ENCODE data around the gene RASAL1.

The RASAL1 gene

DNA sequence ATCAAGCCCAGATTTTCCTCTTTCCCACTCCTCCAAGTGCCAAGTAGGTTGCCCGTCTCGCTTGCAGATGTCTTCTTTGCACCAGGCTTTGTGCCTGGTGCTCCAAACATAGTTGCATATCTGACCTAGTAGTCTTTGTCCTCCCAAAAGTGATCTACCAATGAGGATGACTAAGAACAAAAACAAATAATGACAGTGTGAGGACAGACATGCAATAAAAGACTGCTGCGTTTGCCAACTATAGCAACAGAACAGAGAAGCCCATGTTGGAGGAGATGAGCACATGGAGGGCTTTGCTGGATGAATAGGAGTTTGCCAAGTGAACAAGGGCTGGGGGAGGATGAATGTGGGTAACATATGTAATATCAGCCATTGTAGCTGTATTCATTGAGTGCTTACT lies 63.4 kb downstream of the RASAL1 start:
- DNase-seq (ENCODE audit: low read depth in 3 of 3), result no peak

DNA sequence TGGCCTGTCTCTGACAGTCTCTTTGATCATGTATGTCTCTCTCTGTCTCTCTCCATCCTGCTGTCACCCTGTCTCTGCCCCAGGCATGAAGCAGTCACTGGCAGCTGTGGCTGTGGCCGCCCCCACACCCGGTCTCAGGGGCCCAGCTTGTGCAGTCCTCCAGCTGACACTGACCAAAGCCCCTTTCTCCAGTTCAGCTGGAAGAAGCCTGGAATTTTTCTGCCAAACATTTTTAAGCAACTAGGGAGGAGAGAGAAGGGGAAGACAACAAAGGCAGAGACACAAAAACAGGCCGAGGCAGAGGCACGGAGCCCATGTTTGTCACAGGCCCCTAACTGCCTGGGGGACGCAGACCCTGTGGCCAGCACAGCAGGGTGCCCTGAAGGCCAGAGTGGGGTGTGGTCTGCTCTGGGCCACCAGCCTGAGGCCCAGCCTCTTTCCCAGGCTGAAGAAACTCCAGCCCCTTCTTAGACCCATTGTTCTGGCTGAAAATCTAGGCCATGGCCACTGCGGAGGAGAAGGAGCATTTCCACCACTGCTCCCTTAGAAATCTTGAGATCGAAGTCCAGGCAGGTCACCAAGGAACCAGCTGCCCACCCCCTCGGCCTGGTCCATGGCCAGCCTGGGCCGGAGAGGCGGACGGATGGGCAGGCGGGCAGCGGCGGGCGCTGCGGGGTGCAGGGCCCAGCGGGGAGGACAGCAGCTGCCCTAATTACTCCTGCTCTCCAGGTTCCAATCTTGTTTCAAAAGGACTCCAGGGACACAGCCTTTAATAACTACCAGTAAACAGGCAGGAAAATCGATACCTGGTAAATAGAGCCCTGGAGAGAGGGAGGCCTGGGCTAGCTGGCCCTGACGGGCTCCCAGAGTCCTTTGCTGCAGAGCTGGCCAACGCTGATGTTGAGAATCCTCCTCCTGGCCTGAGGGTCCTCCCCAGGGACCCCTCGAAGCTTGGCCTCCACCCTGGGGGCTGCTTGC lies 64.1 kb downstream of the RASAL1 start:
- no peak for DNase-seq (ENCODE audit: low read depth in 3 of 3)

DNA sequence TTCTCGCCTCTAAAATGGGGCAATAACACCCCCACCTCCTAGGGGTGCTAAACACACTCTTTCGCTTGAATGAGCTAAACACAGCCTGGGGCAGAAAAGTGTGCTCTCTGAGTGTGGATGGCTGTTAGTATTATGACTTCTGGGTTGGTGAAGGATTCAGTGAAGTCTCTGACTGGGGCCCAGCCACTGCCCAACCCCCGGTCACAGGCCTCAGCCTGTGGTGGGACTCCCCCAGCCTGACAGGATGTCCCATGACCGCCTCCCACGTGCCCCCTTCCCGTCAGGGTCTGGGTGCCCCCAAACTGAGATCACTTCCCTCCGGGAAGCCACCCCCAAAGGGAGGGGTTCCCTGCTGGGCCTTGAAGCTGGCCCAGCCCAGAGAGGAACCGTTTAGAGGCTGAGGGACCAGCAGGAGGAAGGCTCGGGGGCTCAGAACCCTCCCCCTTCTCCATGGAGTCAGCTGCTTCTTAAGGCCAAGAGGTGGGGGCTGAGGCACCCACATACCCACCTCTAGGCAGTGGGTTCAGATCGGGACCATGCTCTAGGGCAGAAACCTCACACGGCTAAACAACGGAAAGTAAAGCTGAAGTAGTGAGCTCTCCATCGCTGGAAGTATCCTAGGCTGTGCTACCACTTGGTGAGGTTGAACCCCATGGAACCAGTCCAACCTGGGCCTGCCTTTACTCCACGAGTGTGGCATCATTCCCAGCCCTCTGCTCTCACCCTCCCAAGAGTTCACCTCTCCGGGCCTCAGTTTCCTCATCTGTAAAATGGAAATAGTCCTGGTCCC lies 65.2 kb downstream of the RASAL1 start:
- no peak for DNase-seq (ENCODE audit: low read depth in 3 of 3)

DNA sequence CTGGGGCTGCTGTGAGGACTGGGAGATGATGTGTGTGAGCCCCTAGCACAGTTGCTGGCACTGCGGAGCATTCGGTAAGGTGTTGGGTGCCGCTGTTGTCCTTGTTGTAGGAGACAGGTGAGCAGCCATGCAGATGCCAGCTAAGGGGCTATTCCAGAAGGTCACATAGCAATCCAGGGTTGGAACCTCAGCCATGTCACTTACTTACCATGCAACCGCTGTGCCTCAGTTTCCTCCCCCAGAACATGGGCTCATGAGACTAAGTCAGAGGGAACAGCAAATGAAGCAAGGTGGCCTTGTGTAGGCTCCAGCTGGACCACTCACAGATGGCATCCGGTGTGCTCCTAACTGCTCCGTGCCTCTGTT lies 65.8 kb downstream of the RASAL1 start:
- no peak for DNase-seq (ENCODE audit: low read depth in 3 of 3)

DNA sequence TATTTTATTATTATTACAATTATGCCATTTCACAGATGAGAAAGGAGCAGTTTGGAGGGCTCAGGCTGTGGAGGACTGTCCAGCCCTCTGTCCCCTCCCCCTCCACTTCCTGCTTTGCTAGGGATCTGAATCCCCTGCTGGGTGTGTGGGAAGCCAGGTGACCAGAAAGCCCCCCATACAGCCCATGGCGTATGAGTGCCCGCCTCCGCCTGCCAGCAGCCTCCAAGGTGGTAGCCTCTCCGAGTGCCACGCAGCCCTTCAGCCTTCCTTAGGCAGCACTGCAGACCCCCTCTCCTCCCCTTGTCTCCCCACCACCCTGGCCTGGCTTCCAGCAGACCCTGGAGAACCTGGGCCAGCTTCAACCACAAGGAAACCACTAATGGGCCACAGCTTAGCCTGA lies 66.4 kb downstream of the RASAL1 start:
- DNase-seq (ENCODE audit: low read depth in 3 of 3), result no peak

DNA sequence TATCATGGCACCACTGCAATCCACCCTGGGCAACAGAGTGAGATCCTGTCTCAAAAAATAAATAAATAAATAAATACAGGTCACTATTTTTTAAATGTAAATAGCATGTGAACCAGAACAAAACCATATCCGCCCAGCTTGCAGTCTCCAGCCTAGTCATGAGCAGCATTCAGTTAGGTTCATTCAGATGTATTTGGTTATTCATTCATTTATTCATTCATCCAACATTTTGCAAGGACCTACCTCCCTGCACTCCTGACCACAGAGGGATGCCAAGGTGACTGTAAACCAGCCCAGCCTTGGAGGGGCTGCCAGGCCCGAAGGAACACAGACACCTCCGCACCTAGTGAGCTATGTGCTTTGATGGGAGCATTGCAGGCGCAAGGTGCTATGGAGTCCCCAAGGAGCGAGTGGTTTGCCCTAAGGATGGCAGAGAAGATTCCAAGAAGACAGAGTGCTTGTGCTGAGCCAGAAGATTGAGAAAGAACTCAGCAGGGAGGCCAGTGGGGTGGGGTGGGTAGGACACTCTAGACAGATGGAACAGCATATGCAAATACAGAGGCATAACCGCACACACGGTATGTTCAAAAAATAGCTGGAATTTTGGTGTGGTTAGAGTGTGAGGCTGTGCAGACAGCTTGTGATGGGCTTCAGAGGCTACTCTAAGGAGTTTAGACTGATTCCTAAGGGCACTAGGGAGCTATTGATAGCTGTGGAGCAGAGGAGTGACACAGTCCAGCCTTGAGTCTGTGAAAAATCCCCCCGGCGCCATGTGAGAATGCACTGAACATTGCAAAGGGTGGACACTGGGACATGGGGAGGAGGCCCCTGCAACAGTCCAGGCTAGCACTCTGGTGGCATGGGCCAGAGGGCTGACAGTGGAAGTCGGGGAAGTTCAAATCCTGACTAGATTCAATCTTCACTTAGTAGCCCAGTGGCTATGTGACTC lies 67.3 kb downstream of the RASAL1 start:
- no peak for DNase-seq (ENCODE audit: low read depth in 3 of 3)

DNA sequence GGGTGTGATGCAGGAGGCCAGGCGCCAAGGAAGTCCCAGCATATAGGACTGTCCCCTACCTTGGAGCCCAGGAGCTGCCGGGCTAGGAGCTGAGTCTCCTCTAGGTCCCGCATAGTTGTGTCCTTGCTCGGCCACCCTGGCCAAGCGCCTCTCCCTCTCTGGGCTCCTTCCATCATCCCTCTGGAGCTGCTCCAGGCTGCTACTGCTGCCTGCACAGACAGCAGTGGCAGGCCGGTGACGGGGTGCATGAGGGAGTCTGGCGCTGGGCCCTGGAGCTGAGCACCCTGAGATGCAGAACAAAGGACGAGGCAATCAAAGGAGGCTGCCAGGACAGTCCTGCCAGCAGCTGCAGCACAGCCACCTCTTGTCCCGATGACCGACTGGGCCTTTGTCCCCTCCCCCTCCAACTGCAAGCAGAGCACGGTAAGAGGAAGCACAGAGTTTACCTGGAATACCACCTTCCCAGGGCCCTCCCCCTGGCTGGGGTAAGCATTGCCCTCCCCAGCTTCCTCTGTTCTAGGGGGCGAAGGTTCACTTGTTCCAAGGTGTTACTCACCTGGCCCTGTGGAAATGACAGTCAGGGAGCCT lies 68.7 kb downstream of the RASAL1 start:
- DNase-seq (ENCODE audit: low read depth in 3 of 3), result no peak

DNA sequence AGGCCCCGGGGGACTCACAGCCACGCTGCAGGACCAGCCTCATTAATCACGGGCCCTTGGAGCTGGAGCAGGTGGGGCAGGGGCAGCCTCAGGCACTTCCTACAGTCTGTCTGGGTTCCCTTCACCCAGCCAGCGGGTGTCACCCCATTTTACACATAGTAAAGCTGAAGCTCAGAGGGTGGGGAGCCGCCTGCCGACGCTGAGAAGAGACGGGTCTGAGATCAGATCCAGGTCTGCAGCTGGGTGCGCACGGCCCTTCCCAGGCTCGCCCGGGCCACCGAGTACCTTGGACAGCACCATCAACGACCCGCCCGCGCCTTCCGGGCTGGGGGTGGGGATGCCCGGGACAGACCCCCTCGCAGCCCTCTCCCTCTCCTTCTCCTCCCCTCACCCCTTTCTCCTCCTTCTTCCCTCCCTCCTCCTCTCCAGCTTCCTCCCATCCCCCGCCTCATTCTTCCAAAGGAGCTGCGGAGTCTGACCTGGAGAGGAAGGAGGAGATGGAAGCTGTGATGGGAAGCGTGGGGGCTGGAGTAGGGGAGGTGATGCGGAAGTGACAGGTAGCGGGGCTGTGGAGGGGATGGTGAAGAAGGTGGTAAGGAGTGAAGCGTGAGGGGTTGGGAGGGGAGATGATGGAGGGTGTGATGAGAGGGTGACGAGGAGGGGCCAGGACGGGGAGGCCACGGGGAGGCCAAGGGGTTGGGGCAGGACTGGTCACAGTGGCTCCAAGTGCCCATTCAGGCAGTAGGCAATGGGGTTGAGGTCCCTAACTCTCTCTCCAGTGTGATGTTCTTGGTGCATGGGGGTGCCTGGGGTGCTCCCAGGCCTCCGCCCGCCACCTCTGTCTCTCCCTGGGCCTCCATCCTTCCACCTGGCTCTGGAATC lies 70.2 kb downstream of the RASAL1 start:
- no peak for DNase-seq (ENCODE audit: low read depth in 3 of 3)

DNA sequence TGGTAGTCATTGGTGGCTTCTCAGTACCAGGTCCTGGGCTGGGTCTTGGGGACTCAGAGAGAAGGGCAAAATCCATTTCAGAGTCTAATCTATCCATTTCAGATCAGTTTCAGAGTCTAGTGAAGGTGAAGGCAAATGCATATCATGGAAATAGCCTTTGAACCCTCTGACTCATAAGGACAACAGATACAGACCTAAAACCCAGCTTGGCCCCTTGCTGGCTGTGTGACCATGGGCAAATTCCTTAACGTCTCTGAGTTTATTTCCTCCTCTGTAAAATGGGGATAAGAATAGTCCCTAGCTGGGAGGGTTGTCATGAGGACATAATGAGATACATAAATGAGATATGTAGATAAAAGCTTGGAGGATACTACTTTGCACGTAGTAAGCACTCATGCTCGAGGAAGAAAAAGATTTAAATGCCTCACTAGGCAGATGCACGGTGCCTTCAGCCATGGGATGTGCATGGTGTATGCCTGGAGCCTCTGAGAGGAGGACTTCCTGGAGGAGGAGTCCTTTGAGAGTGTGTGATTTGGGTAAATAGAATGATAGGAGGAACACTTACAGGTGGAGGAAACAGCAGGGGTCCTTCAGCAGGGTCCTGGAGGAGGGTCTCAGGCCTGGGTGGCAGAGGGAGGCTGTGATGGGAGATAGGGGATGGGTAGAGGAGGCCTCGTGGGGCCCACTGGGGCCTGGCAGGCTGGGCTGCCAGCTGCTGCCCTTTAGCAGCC lies 71.0 kb downstream of the RASAL1 start:
- DNase-seq (ENCODE audit: low read depth in 3 of 3), result no peak

DNA sequence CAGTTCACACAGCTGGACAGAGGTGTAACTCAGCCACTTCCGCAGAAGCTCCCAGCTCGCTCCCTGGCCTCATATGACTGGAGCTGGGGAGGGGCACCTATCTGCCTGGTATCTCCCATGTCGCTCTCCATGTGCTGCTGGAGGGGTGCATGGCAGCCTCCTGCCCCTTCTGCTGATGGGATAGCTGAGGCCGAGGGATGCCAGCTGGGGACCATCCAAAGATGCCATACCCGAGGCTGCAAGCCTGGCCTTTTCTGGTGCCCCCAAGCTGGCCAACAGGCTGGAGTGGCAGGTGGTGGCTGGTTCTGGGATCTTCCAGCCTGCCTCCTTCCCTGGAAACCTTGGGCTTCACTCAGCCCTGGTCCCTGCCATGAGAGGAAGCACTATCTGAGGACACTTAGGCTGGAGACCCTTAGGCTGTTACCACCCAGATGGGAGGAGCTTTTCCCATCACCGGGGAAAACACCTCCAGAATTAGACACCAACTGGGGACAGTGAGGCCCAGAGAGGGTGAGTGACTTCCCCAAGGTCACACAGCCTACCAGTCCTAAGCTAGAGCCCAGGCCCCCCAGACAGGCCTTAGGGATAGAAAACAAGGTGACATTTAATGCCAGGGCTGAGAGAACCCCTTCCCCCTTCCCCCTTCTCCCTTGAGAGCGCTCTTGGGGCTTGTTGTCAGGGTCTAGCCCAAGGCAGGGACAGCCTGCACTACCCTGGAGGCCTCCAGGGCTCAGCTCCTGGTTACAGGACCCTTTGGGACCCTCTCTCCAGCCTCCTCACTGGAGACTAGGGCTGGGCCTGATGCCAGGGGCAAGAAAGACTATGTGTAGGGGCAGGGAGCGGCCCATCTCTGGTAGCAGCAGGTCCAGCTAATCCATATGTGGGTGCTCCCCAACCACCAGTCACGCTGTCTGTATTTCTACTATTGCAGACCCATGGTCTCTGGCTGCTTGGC lies 71.9 kb downstream of the RASAL1 start:
- DNase-seq (ENCODE audit: low read depth in 3 of 3), result no peak

DNA sequence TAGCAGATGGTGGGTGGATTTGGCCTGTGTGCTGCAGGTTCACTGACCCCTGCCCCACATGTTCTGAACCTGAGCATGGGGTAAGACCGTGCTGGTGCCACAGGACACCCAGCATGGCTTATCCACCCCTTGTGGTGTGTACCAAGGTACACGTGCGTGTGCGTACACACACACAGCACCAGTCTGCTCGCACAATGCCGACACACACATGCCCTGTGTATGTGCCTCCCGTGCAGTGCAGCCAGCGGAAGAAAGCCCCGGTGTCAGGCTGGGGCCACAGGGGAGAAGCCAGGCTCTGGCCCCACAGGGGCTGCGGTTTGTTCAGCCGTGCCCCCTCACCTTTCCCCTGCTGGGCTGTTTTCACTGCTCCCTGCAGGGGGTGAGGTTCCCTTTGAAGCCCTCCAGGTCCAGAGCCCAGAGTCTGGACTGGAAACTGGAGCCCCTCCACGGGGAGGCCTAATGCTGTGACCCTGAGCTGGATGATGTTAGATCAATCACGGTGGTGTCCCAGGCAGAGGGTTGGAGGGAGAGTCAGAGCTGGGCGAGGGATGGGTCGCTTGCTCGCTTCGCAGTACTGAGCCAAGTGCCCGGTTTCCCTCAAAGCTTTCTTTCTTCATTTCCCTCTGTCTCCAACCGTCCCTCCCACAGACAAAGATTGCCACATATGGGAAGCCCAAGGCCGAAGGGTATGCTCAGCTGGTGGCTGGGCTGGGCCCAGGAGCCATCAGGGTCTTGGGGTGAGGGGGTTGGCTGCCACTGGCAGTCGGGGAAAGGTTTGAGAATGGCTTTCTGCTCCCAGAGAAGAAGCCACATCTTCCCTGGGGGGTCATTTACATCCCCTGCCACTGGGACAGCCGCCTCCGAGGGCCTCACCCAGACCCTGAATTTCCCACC lies 72.8 kb downstream of the RASAL1 start:
- DNase-seq (ENCODE audit: low read depth in 3 of 3), result no peak

DNA sequence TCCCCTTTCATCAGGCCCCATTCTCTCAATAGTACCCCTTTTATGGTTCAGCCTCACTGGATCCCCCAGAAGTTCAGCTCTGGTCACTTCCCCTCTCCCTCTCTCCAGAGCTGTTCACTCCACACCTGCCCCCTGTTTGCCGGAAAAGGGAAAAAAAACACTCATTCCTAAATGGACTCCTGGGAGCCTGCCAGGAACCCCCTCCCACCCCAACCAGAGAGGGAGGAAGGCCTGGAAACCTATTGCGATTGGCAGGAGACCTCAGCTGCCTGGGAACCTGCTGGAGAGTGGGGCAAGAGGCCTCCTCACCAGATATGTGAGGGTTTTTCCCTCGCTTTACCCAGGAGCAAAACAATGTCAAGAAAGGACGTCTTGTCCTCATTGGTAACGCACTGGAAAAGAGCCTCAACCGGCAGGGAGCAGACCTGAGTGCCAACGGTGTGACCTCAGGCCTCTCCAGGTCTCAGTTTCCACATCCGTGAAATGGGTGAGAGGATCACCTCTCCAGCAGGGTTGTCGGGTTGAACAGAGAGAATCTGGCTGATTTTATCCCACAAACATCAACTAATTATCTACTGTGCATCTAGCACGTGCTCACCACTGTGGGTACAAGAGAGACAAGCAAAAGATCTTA lies 74.4 kb downstream of the RASAL1 start:
- no peak for DNase-seq (ENCODE audit: low read depth in 3 of 3)

DNA sequence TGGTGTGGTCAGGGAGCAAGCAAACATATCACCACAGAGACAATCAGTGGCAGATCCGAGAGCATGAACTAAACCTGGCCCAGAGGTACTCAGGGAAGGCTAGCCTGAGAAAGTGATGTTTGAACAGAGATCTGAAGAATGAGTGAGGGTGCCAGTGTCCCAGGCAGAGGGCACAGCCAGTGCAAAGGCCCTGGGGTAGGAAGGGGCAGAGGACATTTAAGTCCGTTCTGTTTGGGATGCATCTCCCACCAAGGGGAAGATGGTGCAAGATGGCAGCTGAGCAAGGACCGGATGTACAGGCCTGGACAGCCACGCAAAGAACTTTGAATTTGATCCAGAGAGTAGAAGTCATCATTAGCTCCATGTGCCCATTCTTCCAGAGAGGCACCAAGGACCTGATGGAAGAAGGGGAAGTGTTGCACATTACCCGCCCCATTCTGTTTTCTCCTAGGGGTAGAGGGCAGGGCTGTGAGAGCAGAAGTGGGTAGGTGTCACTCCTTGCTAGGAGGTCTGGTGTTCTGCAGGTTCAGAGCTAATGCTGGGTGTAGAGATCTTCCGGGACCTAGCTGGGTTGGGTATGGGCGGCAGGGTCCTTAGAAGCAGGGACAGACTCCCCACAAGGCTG lies 75.1 kb downstream of the RASAL1 start:
- no peak for DNase-seq (ENCODE audit: low read depth in 3 of 3)

DNA sequence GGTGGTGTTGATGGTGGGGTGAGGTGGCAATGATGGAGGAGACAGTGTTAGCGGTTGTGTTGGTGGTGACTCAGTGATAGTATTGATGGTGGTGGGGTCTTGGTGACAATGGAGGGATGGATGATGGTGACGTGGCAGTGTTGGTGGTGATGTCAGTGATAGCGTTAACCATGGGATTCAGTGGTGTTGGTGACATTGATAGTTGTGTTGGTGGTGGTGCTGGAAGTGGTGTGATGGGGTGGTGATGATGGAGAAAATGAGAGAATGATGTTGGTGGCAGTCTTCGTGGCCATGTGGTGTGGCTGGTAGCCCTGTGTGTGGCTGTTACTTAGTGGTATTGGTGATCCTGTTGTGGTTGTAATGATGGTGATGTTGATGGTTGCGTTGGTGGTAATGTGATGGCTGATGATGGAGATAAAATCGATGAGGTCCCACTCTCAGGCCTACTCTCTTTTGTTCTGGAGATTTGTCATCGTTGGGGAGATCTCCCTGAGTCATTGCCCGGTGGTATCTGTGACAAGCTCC lies 76.4 kb downstream of the RASAL1 start:
- no peak for DNase-seq (ENCODE audit: low read depth in 3 of 3)

DNA sequence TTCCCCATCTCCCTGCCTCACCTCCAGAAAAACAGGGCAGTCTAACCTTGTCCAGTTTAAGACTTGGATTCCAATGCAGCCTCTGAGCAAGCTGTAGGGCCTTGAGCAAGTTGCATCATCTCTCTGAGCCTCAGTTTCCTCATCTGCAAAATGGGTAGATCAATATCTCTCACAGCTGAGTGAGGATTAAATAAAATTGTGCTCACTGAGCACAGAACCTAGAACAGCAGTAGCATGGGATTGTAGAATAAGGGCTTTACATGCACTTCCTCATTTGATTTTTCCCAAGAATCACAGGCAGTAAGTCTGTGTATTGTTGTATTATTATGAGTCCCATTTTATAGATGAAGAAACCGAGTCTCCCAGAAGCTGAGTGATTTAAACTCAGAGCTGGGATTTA lies 77.0 kb downstream of the RASAL1 start:
- no peak for DNase-seq (ENCODE audit: low read depth in 3 of 3)
